CD4-positive, alpha-beta memory T cell (primary cell): Measurements from ENCODE around the gene CKB. TPM values are rescaled to one million over a fixed set of nuclear protein-coding genes. Genes with fewer than 3 reads are reported as not detected.

Experiments used
- CTCF ChIA-PET: fragments of 350-600 bp; sonication (Branson Sonifier 250); formaldehyde crosslinking; loops from one replicate; lab custom pipeline; 2021; ENCODE audit warnings: inconsistent platforms; ENCODE audit not compliant: partially characterized antibody; lab: Charles Lee
- POLR2A ChIA-PET: fragments of 350-600 bp; sonication (Branson Sonifier 250); formaldehyde crosslinking; loops from one replicate; lab custom pipeline; 2021; ENCODE audit not compliant: partially characterized antibody; lab: Charles Lee
- DNase-seq, 5 donors: peaks; one replicate each; pipeline versions ENCODE4 v3.0.0 to v3.0.0-alpha.2; 2020 to 2022; ENCODE audit warnings: mixed read lengths in 1 of 5
- H3K27ac ChIP-seq: one replicate; pipeline ENCODE4 v1.7.0; 2013; ENCODE audit warnings: low read depth, low read length
- H3K27me3 ChIP-seq: 2 replicates; pipeline ENCODE4 v1.7.0; 2013; ENCODE audit warnings: mild to moderate bottlenecking, low read length, moderate library complexity; ENCODE audit not compliant: insufficient read depth
- H3K36me3 ChIP-seq: 2 replicates; pipeline ENCODE4 v1.7.0; 2013; ENCODE audit warnings: mild to moderate bottlenecking, low read length, moderate library complexity; ENCODE audit not compliant: insufficient read depth
- H3K4me1 ChIP-seq: 2 replicates; pipeline ENCODE4 v1.7.0; 2013; ENCODE audit warnings: mild to moderate bottlenecking, low read length, moderate library complexity; ENCODE audit not compliant: insufficient read depth
- H3K4me3 ChIP-seq, 2 donors: one replicate each; pipeline ENCODE4 v1.7.0; 2013; ENCODE audit warnings: low read length in 2 of 2, mild to moderate bottlenecking in 1 of 2
- H3K9me3 ChIP-seq, 2 donors: one replicate each; pipeline ENCODE4 v1.7.0; 2013; ENCODE audit warnings: low read length in 2 of 2, control low read depth in 1 of 2; ENCODE audit not compliant: control insufficient read depth in 1 of 2
- H3K27ac Mint-ChIP-seq, 7 donors: one replicate each; pipeline ENCODE4 v1.8.0; 2020 to 2021; ENCODE audit warnings: mixed read lengths in 7 of 7, mild to moderate bottlenecking in 6 of 7, inconsistent platforms in 3 of 7, moderate library complexity in 3 of 7
- H3K27me3 Mint-ChIP-seq, 2 donors: one replicate each; pipeline ENCODE4 v1.8.0; 2020 to 2021; ENCODE audit warnings: mixed read lengths in 2 of 2
- H3K36me3 Mint-ChIP-seq, 2 donors: one replicate each; pipeline ENCODE4 v1.8.0; 2020 to 2021; ENCODE audit warnings: mixed read lengths in 2 of 2, inconsistent platforms in 1 of 2, mild to moderate bottlenecking in 1 of 2
- H3K4me1 Mint-ChIP-seq, 4 donors: one replicate each; pipeline ENCODE4 v1.8.0; 2020 to 2021; ENCODE audit warnings: mixed read lengths in 4 of 4, mild to moderate bottlenecking in 1 of 4
- H3K4me3 Mint-ChIP-seq, 8 donors: one replicate each; pipeline ENCODE4 v1.8.0; 2020 to 2021; ENCODE audit warnings: mixed read lengths in 8 of 8, mild to moderate bottlenecking in 7 of 8, moderate library complexity in 6 of 8, inconsistent platforms in 3 of 8
- H3K9me3 Mint-ChIP-seq, 8 donors: one replicate each; pipeline ENCODE4 v1.8.0; 2020 to 2021; ENCODE audit warnings: mixed read lengths in 8 of 8, mild to moderate bottlenecking in 5 of 8, inconsistent platforms in 3 of 8, moderate library complexity in 1 of 8
- intact Hi-C: fragments of 100-400 bp; cut with micrococcal nuclease; formaldehyde crosslinking; loops from one replicate; pipeline ENCODE4 v1.15.1; 2023
- polyA plus RNA-seq, 2 donors: library from polyadenylated mRNA; unstranded; fragments of 300-500 nt; fragmentation: Illumina TruSeq; gene quantifications; one replicate each; pipeline ENCODE4 v1.2.3, GENCODE V29; 2021
- total RNA-seq, 2 experiments: library from RNA; stranded (reverse); gene quantifications; one replicate each; pipeline ENCODE4 v1.2.3, GENCODE V29; 2021

The CKB gene
- total and polyA plus RNA-seq, 4 experiments from 2014 or later = 2.0 to 3.0 (median 2.5) TPM

- DNase-seq = no peak
- peak overlapping the region; percentile 91 to 95 (median 94) for H3K4me3 Mint-ChIP-seq
- Histone ChIP-seq H3K36me3 (no peaks in the 10 kb centered on the region), H3K4me1 (peaks cover 61% of the 10 kb centered on the region), H3K27me3 (no peaks in the 10 kb centered on the region), H3K9me3 (no peaks in the 10 kb centered on the region), H3K27ac (peak overlapping the region; percentile 81), H3K4me3 (peak overlapping the region; percentile 72 to 84)
- H3K9me3 Mint-ChIP-seq = no peaks in the 10 kb centered on the region
- peak overlapping the region; percentile 93 to 98 (median 96) for H3K27ac Mint-ChIP-seq
- H3K27me3 Mint-ChIP-seq = no peaks in the 10 kb centered on the region
- H3K4me1 Mint-ChIP-seq = peaks cover 33 to 79% (median 60%) of the 10 kb centered on the region in 4 donors
- ChIA-PET CTCF (interaction anchor here (0.7 to 1.7 kb wide), 2 partner anchors 41 to 1851 kb away, joined by 3 to 5 read pairs; no protein-coding TSS in a partner anchor), POLR2A (interaction anchor here (0.6 to 5.5 kb wide), 11 partner anchors 10 to 177 kb away, joined by 3 to 31 read pairs (median 4); partner anchors contain the start of genes CKB, KLC1, MARK3 and TRMT61A)
- intact Hi-C loops = loop anchor here (1.0 to 5.0 kb wide), 5 partner anchors 33 to 360 kb away; partner anchors contain the start of genes EIF5, KLC1, TRMT61A and XRCC3
- H3K36me3 Mint-ChIP-seq = peaks cover 12 to 48% of the 10 kb centered on the region in 2 donors
Measured at GRCh38 chr14:103562179-103562428, 39.5 kb upstream of the CKB start.

DNA sequence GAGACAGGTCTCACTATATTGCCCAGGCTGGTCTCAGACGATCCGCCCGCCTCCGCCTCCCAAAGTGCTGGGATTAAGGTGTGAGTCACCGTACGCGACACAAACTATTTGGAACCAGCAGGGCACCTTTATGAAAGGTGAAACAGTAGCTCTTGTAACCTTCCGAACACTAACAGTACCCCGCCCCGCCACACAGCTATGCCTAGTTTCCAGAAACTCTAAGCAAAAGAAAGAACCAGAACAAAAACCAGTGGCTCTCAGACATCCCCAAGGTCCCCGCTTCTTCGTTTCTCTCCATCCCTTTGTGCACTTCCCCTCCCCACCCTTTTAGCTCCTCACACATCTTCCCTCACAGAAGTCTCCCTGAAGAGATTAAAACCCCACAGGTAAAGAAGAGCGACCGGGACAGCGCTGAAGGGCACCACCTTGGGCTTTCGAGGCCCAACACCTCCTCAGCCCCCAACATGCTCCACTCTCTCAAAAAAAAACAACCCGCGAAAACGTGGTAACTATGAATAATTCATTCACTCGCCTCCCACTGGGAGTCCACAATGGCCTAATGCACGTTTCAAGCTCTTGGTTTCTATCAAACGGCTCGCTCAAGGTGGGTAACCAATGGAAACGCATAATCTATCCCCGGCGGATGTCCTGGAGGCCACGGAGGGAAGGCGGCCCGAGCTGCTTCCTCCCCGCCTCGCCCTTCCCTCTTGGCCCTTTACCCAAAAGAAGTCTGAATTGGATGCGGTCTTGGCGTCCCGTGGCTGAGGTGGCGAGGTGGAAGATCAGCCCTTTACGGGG, 39.0 kb upstream of the CKB start:
- H3K4me1 ChIP-seq = peaks cover 63% of the 10 kb centered on the region
- H3K36me3 ChIP-seq = no peaks in the 10 kb centered on the region
- DNase-seq = peak in 4 of 5 donors; percentile 33 to 64 (median 40)
- Mint-ChIP-seq H3K27me3 (no peaks in the 10 kb centered on the region), H3K27ac (peak overlapping the region; percentile 93 to 98 (median 96)), H3K9me3 (no peaks in the 10 kb centered on the region), H3K4me1 (peaks cover 35 to 80% (median 63%) of the 10 kb centered on the region in 4 donors), H3K36me3 (peaks cover 12 to 51% of the 10 kb centered on the region in 2 donors), H3K4me3 (peak overlapping the region; percentile 91 to 95 (median 94))
- H3K9me3 ChIP-seq = no peaks in the 10 kb centered on the region
- peak overlapping the region; percentile 81 for H3K27ac ChIP-seq
- CTCF ChIA-PET = interaction anchor here (0.7 to 1.7 kb wide), 2 partner anchors 40 to 1852 kb away, joined by 3 to 5 read pairs; no protein-coding TSS in a partner anchor
- H3K4me3 ChIP-seq = peak overlapping the region; percentile 72 to 84
- no peaks in the 10 kb centered on the region for H3K27me3 ChIP-seq
- intact Hi-C loops = loop anchor here (1.0 to 5.0 kb wide), 5 partner anchors 33 to 361 kb away; partner anchors contain the start of genes EIF5, KLC1, TRMT61A and XRCC3
- POLR2A ChIA-PET = interaction anchor here (0.7 to 5.5 kb wide), 13 partner anchors 9 to 970 kb away, joined by 3 to 31 read pairs (median 4); partner anchors contain the start of genes CKB, KLC1, TRMT61A and XRCC3

DNA sequence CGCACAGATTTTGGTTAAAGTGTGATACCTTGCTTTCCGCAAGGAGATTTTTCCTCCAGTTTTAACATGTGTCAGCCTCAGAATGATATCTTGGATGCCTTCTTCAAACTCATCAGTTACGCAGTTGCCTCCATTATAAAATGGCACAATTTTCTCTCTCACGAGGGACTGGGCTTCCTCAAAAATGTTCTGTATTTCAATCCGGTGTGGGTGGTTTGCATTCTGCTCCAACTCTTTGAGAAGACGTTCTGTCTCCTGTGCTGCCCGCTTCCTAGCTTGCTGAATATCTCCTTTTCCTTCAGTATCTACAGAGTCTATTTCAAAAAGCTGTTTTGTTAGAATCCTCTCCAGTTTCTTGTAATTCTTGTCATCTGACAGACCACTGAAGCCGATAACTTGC, 38.1 kb upstream of the CKB start:
- no peak for DNase-seq
- Histone ChIP-seq H3K4me1 (peaks cover 63% of the 10 kb centered on the region), H3K27me3 (no peaks in the 10 kb centered on the region), H3K4me3 (no peak overlapping the region), H3K27ac (no peak overlapping the region), H3K9me3 (no peaks in the 10 kb centered on the region), H3K36me3 (no peaks in the 10 kb centered on the region)
- peaks cover 35 to 80% (median 61%) of the 10 kb centered on the region in 4 donors for H3K4me1 Mint-ChIP-seq
- peaks cover 12 to 52% of the 10 kb centered on the region in 2 donors for H3K36me3 Mint-ChIP-seq
- H3K4me3 Mint-ChIP-seq = peak overlapping the region; percentile 32 to 94 (median 93)
- POLR2A ChIA-PET = interaction anchor here (0.9 to 5.5 kb wide), 4 partner anchors 31 to 970 kb away, joined by 3 to 31 read pairs (median 8); partner anchors contain the start of genes CKB and TRMT61A
- no peaks in the 10 kb centered on the region for H3K9me3 Mint-ChIP-seq
- intact Hi-C loops = loop anchor here (5.0 kb wide), 1 partner anchor 362 kb away; a partner anchor contains a TSS
- CTCF ChIA-PET = no interaction called here
- peak overlapping the region in 6 of 7 donors; percentile 36 to 98 (median 96) for H3K27ac Mint-ChIP-seq
- no peaks in the 10 kb centered on the region for H3K27me3 Mint-ChIP-seq

- Histone ChIP-seq H3K4me1 (peaks cover 63% of the 10 kb centered on the region), H3K4me3 (no peak overlapping the region), H3K9me3 (no peaks in the 10 kb centered on the region), H3K27ac (no peak overlapping the region), H3K27me3 (no peaks in the 10 kb centered on the region), H3K36me3 (no peaks in the 10 kb centered on the region)
- Mint-ChIP-seq H3K9me3 (no peaks in the 10 kb centered on the region), H3K4me3 (peak overlapping the region in 3 of 8 donors; percentile 44 to 66 (median 49)), H3K36me3 (peaks cover 12 to 59% of the 10 kb centered on the region in 2 donors), H3K27ac (peak overlapping the region in 3 of 7 donors; percentile 42 to 57 (median 49)), H3K27me3 (no peaks in the 10 kb centered on the region), H3K4me1 (peaks cover 36 to 76% (median 61%) of the 10 kb centered on the region in 4 donors)
- ChIA-PET CTCF (interaction anchor here (0.7 to 2.0 kb wide), 2 partner anchors 11 to 41 kb away, joined by 3 to 6 read pairs; no protein-coding TSS in a partner anchor), POLR2A (interaction anchor here (5.5 kb wide), 1 partner anchor 30 kb away, joined by 31 read pairs; the partner anchor contains the start of gene TRMT61A)
- no peak for DNase-seq
- intact Hi-C loops = loop anchor here (5.0 kb wide), 1 partner anchor 363 kb away; a partner anchor contains a TSS
Measured at GRCh38 chr14:103559766-103560165, 37.1 kb upstream of the CKB start.

- Histone ChIP-seq H3K27ac (no peak overlapping the region), H3K4me1 (peaks cover 51% of the 10 kb centered on the region), H3K27me3 (no peaks in the 10 kb centered on the region), H3K9me3 (no peaks in the 10 kb centered on the region), H3K36me3 (no peaks in the 10 kb centered on the region), H3K4me3 (no peak overlapping the region)
- Mint-ChIP-seq H3K36me3 (peaks cover 12 to 59% of the 10 kb centered on the region in 2 donors), H3K9me3 (no peaks in the 10 kb centered on the region), H3K4me3 (peak overlapping the region in 4 of 8 donors; percentile 5 to 30 (median 14)), H3K27me3 (no peaks in the 10 kb centered on the region), H3K4me1 (peaks cover 32 to 66% (median 53%) of the 10 kb centered on the region in 4 donors), H3K27ac (peak overlapping the region in 5 of 7 donors; percentile 8 to 82 (median 52))
- CTCF ChIA-PET = interaction anchor here (0.9 to 2.0 kb wide), 4 partner anchors 8 to 39 kb away, joined by 3 to 6 read pairs (median 4); no protein-coding TSS in a partner anchor
- DNase-seq = no peak
- POLR2A ChIA-PET = interaction anchor here (1.3 kb wide), 1 partner anchor 29 kb away, joined by 5 read pairs; the partner anchor contains the start of gene TRMT61A
- intact Hi-C loops = no loop called here
Measured at GRCh38 chr14:103558071-103558882, 35.6 kb upstream of the CKB start.

- no peak for DNase-seq
- Histone ChIP-seq H3K36me3 (no peaks in the 10 kb centered on the region), H3K4me3 (no peak overlapping the region), H3K27ac (no peak overlapping the region), H3K4me1 (peaks cover 49% of the 10 kb centered on the region), H3K9me3 (no peaks in the 10 kb centered on the region), H3K27me3 (no peaks in the 10 kb centered on the region)
- no peaks in the 10 kb centered on the region for H3K27me3 Mint-ChIP-seq
- ChIA-PET POLR2A (interaction anchor here (0.9 kb wide), 1 partner anchor 28 kb away, joined by 3 read pairs; the partner anchor contains the start of gene TRMT61A), CTCF (interaction anchor here (0.8 to 1.0 kb wide), 3 partner anchors 9 to 38 kb away, joined by 3 read pairs; no protein-coding TSS in a partner anchor)
- H3K9me3 Mint-ChIP-seq = no peaks in the 10 kb centered on the region
- peaks cover 12 to 55% of the 10 kb centered on the region in 2 donors for H3K36me3 Mint-ChIP-seq
- H3K4me1 Mint-ChIP-seq = peaks cover 33 to 65% (median 51%) of the 10 kb centered on the region in 4 donors
- peak overlapping the region in 1 of 7 donors; percentile 82 for H3K27ac Mint-ChIP-seq
- intact Hi-C loops = no loop called here
- H3K4me3 Mint-ChIP-seq = no peak overlapping the region
Measured at GRCh38 chr14:103556946-103557758, 34.5 kb upstream of the CKB start.
